DMS114 treated with DMSO at 0.1 percent for 48 hours (cell line): ENCODE results near the gene IRS2.

Experiments
- DNase-seq: peaks from one replicate; lab custom pipeline; 2025; ENCODE audit not compliant: unreplicated experiment; lab: John Stamatoyannopoulos, UW

Gene IRS2

GRCh38 chr13:109761695-109762094 lies 24.7 kb downstream of the IRS2 start:
- DNase-seq, result no peak

- DNase-seq, result no peak
Measured at GRCh38 chr13:109760951-109761350, 25.4 kb downstream of the IRS2 start.

GRCh38 chr13:109760402-109760801 lies 26.0 kb downstream of the IRS2 start:
- no peak for DNase-seq

DNA sequence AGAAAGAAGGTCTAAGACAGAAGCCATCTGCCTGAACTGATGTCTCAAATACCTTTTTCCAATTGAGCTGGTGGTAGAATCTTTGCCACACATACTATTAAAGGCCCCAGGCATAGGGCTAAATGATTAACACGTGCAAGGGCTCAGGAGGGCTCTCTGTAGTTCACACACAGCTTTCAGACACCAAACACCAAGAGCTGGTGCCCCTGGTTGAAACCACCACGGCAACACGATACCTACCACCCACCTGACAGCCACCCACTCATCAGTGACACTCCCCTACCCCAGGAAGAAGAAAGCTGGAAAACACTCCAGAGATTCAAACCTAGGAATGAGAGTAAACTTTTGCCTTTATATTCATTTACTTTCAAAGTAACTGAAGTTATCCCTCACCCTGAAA lies 26.8 kb downstream of the IRS2 start:
- no peak for DNase-seq

DNA sequence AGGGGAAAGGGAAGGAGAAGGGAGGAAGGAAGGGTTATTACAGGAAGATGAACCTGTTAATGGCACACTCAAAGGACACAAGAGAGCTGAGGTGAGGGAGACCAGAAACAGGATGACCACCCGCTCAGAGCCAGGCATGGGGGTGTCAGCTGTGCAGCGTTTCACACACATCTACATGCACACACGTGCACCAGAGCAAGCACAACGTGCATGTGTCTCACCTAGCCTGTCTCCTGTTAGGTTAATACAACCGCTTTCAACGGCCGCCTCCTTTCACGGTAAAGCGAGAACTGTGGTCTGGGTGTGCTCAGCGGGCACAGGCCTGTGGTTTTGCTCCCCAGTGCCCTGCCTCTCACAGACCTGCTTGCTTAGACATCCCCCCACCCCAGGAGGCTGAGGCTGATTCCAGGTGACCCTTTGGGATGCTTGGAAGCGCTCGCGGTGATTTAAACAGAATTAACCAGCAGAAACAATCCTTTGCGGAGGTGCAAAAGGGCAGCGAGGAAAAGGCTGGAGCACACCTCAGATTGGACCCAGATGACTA lies 27.4 kb downstream of the IRS2 start:
- no peak for DNase-seq

GRCh38 chr13:109756778-109757177 lies 29.6 kb downstream of the IRS2 start:
- DNase-seq, result no peak

DNA sequence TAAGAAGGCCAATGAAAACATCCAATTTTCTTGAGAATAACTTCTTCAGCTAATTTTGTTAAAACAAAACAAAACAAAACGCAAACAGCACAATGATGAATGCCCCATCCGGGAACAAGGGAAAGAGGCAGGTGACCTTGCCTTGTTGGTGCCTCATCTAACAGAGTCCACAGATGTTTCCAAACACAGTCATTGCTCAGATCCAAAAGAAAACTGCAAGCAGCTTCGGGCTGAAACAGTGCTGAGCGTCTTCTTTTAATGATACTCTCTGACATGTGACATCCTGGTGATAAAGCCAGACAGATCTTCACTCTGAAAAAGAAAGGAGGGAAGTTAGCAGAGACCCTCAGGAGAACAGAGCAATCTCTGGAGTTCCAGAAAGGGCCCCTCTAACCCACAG lies 30.4 kb downstream of the IRS2 start:
- DNase-seq, result no peak

GRCh38 chr13:109755551-109755950 lies 30.8 kb downstream of the IRS2 start:
- no peak for DNase-seq

DNA sequence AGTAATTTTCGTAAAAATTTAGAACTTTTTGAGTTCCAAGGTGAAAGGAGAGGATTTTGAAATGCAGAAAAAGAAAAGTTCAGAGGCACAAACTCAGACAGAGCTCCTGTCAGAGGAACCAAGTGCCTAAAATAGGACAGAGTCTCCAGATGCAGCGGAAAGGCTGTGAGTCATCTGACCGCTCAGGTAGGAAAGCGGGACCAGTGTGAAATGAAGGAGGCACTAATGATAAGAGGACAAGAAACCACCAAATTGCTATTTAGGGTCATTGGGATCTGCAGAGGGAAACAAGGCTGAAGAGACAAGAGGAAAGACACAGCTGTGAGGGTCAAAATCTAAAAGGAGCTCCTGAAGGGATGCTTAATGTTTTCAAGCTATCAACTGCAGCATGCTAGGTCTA lies 34.9 kb downstream of the IRS2 start:
- DNase-seq, result no peak

GRCh38 chr13:109750221-109750775 lies 36.1 kb downstream of the IRS2 start:
- DNase-seq, result no peak

DNA sequence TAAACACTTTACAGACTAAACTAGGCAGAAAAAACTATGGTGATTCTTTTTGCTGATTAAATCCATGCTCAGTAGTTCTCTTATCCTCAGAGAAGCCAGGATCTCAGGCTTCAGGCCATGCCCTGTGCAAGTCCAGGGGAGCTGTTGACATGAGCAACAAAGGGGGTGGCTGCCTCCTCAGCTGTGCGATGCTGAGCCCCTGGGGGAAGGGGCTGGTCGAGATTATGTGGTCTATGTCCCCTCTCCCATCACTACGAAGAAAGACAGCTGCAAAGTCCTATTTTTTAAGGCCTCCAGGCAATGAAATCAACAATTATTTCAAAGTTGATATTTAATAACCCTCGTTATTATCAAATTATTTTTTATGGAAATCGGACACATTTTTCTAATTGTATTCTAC lies 37.0 kb downstream of the IRS2 start:
- no peak for DNase-seq

DNA sequence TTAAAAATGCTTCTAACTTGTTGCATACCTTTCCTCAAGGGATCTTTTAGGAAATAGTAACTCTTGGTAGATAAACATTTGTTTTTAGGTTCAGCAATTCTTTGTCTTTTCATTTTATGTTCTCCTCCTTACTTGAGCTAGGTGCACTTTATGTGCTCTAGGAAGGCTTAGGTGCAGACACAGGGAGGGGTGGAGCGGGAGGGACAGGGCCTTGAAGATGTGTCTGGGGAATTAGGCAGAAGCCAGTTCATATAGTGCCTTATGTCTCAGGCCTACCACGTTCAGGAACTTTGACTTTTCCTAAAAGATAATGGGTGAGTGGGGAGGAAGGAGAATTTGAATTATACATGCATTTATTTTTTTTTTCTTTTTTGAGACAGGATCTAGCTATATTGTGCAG lies 37.7 kb downstream of the IRS2 start:
- no peak for DNase-seq

DNA sequence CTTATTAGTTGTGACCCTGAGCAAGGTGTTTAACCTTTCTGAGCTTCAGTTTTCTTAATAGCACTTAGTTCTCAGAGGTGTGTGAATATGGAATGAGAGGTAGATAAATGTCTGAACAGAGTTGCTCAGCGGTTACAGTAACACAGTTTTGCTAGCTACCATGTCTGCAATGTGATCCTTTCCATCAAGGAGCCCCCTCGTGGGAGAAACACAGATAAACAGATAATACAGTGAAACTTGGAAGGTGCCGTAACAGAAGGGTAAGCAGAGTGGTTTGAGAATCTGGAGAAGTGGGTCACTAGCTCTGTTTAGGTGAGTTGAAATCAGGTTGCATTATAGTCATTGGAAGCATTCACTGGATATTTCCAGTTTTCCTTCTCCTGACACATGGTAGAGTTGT lies 38.9 kb downstream of the IRS2 start:
- DNase-seq, result no peak

GRCh38 chr13:109746364-109746763 lies 40.0 kb downstream of the IRS2 start:
- no peak for DNase-seq

DNA sequence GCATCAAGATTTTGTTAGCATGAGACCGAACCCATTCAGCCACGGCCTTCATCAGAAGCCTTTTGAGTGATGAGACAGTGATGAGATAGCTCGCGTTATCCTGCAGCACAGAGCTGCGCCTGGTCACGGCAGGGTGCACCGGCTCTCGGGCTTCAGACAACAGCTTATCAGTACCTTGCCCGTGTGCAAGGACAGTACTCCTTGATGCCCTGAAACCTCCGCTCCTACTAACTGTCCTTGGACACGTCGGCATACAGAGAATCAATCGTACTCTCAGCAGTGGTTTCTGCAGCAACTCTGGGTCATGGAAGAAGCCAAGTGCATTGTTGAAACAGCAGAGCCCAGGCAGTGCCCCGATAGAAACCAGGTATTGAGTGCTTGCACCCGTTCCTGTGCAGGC lies 40.7 kb downstream of the IRS2 start:
- no peak for DNase-seq

DNA sequence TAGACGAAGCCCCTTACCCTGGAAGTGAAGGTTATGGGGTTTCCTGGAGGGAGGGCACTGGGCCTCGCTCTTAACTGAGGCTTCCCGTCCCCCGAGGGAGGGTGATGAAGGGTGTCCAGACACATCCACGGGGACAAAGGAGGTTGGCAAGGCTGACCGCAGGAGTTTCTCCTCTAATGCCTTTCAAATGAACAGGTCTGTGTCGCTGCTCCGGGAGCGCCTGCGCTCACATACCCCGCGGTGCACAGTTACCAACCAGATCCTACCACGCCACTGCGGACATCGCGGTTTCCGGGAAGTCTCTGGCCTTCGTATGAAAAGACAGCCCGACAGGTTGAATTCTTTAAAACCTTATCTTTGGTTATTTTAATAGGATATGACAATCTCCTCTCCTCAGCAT lies 41.3 kb downstream of the IRS2 start:
- no peak for DNase-seq

DNA sequence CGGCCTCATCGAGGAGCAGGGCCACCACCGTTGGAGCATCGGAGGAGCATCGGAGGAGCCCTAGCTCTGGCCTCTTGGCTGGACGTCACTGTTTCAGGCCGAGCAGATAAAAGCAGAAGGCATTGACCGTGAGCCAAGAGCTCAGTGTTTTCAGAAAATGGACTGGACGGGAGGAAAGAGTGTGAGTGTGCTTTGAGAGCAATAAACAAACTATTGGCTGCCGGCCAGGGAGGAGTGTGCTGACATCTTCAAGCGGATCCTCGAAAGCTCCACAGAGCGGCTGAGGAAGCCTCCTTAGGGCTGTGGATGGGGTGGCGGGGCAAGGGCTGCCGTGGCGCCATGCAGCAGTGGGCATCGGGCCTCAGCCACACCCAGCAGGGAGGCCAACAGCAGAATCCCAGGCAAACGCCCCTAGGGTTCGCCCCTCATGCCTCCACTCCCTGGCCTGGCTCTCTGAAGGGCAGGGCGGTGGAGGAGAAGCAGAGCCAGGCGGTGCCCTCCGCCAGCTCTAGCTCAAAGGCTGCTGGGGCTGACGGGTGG lies 41.8 kb downstream of the IRS2 start:
- DNase-seq, result no peak

DNA sequence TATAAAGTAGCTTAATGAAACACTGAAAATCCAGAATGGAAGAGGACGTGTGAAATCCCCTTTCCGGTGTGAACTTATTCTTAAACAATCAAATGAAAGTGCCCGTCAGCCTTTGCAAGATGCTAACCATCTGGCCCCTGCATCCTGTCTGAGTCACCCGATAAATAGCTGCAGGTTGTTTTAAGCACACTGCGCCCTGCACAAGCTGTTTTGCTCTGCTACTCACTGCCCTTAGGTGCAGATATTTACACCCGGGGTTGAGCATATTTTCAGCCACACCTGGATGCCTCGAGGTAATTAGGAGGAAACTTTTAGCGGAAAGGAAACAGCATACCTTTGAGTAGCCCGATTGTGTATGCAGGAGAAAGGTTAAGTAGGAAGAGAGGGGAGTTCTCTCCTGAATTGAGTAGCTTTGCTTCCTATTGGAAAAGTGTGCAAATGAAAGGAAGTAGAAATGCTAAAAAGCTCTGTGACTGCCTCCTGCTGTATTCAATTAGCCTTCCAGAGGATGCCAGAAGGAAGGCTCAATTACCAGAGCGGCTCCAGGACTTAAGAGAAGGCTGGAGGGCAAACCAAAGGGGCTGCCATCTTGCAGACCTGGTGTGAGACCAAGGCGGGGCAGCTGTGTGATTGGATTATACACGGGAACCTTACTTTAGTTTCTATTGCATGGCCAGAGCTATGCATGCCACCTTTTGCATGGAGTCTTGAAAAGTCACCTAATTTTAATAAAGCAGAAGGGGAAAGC lies 42.5 kb downstream of the IRS2 start:
- DNase-seq, result no peak

DNA sequence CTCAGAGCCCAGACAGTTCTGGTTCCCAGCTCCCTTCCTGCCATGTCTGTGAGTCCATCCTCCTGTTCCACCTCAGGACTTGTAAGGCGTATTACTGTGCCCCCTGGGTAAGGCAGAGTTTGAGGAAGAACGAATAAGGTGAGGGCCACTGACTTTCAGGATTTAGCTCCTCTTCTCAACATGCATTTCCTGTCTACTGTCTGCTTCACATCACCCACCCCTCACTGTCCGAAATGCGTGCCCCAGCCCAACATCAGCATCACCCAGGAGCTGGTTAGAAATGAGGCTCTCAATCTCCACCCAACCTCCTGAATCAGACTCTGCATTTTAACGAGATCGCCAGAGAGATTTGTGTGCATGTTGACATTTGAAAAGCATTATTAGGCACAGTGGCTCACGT lies 44.4 kb downstream of the IRS2 start:
- DNase-seq, result no peak

DNA sequence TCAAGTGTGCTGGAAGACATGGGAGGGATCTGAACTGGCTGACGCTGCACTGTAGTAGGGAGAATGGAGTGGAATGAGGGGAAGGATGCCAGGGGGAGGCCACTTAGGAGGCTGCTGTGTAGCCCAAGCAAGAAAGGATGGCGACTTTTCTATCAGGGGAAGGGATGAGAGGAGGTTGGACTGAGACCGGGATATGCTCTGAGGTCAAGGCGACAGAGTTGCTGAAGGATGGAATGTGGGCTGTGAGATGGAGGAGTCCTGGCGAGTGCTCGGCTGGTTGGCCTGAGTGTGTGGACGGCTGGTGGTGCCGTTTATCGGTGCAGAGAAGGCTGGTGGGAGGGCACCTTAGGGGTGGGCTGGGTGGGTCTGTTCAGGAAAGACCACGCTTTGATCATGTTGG lies 45.7 kb downstream of the IRS2 start:
- DNase-seq, result no peak

- no peak for DNase-seq
Measured at GRCh38 chr13:109740121-109740520, 46.3 kb downstream of the IRS2 start.

DNA sequence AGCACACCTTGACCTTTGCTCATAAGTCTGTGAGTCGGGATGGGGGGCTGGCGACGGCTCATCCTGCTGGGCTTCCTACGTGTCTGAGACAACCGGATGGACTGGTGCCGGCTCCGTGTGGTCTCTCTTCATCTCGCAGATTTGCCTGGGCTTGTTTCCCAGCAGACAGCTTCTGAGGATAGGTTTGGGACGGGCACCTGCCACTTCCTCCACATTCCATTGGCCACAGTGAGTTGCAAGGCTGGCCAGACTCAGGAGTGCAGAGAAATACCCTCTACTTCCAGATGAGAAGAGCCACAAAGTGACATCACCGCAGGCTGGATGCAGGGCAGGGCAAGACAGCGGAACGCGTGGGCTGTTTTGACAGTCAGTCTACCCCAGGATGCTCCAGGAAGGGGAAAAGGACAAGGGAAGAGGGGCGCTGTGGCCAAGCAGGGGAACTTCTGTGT lies 48.1 kb downstream of the IRS2 start:
- no peak for DNase-seq
